Neural cell (in vitro differentiated cells): ENCODE measurements around the gene CPM.

Experiments
- CTCF ChIP-seq: fragments of 450-650 bp; IDR thresholded peaks from 2 replicates; pipeline ENCODE4 v1.5.1; 2014; ENCODE audit warnings: antibody characterized with exemption, mild to moderate bottlenecking, moderate library complexity; ENCODE audit not compliant: poor library complexity, severe bottlenecking
- EZH2 ChIP-seq: fragments of 200-600, 300-800 bp; shearing (Covaris generic), sonication (generic); IDR thresholded peaks from 2 replicates; pipeline ENCODE4 v1.6.1; 2014; ENCODE audit warnings: antibody characterized with exemption, low read length, borderline replicate concordance, mild to moderate bottlenecking; ENCODE audit not compliant: insufficient read depth, poor library complexity, severe bottlenecking
- POLR2AphosphoS5 ChIP-seq: IDR thresholded peaks from 2 replicates; pipeline ENCODE4 v1.6.1; 2012
- RAD21 ChIP-seq: fragments of 450-650 bp; conservative IDR thresholded peaks from 2 replicates; pipeline ENCODE4 v1.6.1; 2014; ENCODE audit warnings: antibody characterized with exemption, mild to moderate bottlenecking, moderate library complexity

GRCh38 chr12:68956466-68956865 is 23.5 kb upstream of the CPM start:
- TF ChIP-seq CTCF, result no peak
- no peak for TF ChIP-seq RAD21
- TF ChIP-seq EZH2, result no peak
- no peak for TF ChIP-seq POLR2AphosphoS5
